Coronary artery (tissue), 2 donors: ENCODE data around the gene DBR1.

ENCODE experiments used
- DNase-seq: peaks from one replicate; pipeline ENCODE4 v3.0.0-alpha.2; 2017; ENCODE audit warnings: low spot score
- H3K27ac ChIP-seq, 2 donors: fragments of 200-600 bp; sonication (generic); one replicate each; pipeline ENCODE4 v1.5.1; 2016 to 2019
- H3K4me3 ChIP-seq: fragments of 200-600 bp; sonication (generic); 2 replicates; pipeline ENCODE4 v1.5.1; 2016; ENCODE audit warnings: mild to moderate bottlenecking, moderate library complexity
- CTCF ChIP-seq: fragments of 200-600 bp; sonication (generic); IDR thresholded peaks from one replicate; pipeline ENCODE4 v1.5.1; 2019; ENCODE audit warnings: antibody characterized with exemption

DBR1 gene

GRCh38 chr3:138199851-138200250 lies 25.1 kb upstream of the DBR1 start:
- no peak for DNase-seq
- H3K27ac ChIP-seq = no peak overlapping the region
- H3K4me3 ChIP-seq = no peak overlapping the region
- TF ChIP-seq CTCF = no peak

GRCh38 chr3:138197524-138197923 lies 22.8 kb upstream of the DBR1 start:
- DNase-seq = no peak
- no peak overlapping the region for H3K27ac ChIP-seq
- TF ChIP-seq CTCF = no peak
- no peak overlapping the region for H3K4me3 ChIP-seq

- no peak for TF ChIP-seq CTCF
- no peak overlapping the region for H3K27ac ChIP-seq
- H3K4me3 ChIP-seq = no peak overlapping the region
- no peak for DNase-seq
Observed at GRCh38 chr3:138197058-138197457, 22.3 kb upstream of the DBR1 start.

- Histone ChIP-seq H3K27ac (no peak overlapping the region), H3K4me3 (no peak overlapping the region)
- no peak for TF ChIP-seq CTCF
- no peak for DNase-seq
Observed at GRCh38 chr3:138196023-138196422, 21.3 kb upstream of the DBR1 start.

- Histone ChIP-seq H3K27ac (no peak overlapping the region), H3K4me3 (no peak overlapping the region)
- DNase-seq = no peak
- no peak for TF ChIP-seq CTCF
Observed at GRCh38 chr3:138195481-138195880, 20.8 kb upstream of the DBR1 start.

- H3K27ac ChIP-seq = peak overlapping the region; percentile 89 to 98
- no peak for TF ChIP-seq CTCF
- peak; percentile 80 for DNase-seq
- peak overlapping the region; percentile 97 for H3K4me3 ChIP-seq
Observed at GRCh38 chr3:138188013-138188730, 13.5 kb upstream of the DBR1 start.

GRCh38 chr3:138187296-138188012 lies 12.7 kb upstream of the DBR1 start, which contains the start of gene ARMC8:
Gene ARMC8 (plus strand): TSS chr3:138187301. CDS start chr3:138187555, 254 bp downstream.
- Histone ChIP-seq H3K4me3 (peak within 1 kb of the TSS; percentile 97), H3K27ac (peak within 1 kb of the TSS; percentile 89 to 98)
- TF ChIP-seq CTCF = no peak
- peak; percentile 93 for DNase-seq
